Endodermal cell (in vitro differentiated cells): Measurements from ENCODE around the gene UBE2G2. TPM values are rescaled to one million over a fixed set of nuclear protein-coding genes. Genes with fewer than 3 reads are reported as not detected.
A peak's percentile ranks its signal among the peaks of the same experiment; 100 is the strongest.

ENCODE experiments used
- DNase-seq: peaks from one replicate; pipeline ENCODE4 v3.0.0-alpha.2; 2017
- H3K27ac ChIP-seq: 2 replicates; pipeline ENCODE4 v1.5.1; 2013; ENCODE audit warnings: mild to moderate bottlenecking, low read depth, low read length, moderate library complexity
- H3K27me3 ChIP-seq: 2 replicates; pipeline ENCODE4 v1.6.1; 2013; ENCODE audit warnings: mild to moderate bottlenecking, low read length, moderate library complexity; ENCODE audit not compliant: insufficient read depth, control insufficient read depth, poor library complexity, severe bottlenecking
- H3K36me3 ChIP-seq: 2 replicates; pipeline ENCODE4 v1.7.0; 2013; ENCODE audit warnings: mild to moderate bottlenecking, low read length, moderate library complexity; ENCODE audit not compliant: control insufficient read depth, insufficient read depth
- H3K4me1 ChIP-seq: one replicate; pipeline ENCODE4 v1.7.0; 2013; ENCODE audit warnings: low read length; ENCODE audit not compliant: control insufficient read depth, insufficient read depth
- H3K4me3 ChIP-seq: 2 replicates; pipeline ENCODE4 v1.5.1; 2013; ENCODE audit warnings: mild to moderate bottlenecking, low read length, moderate library complexity
- H3K9ac ChIP-seq: 2 replicates; pipeline ENCODE4 v1.6.1; 2013; ENCODE audit warnings: mild to moderate bottlenecking, low read length, moderate library complexity; ENCODE audit not compliant: poor library complexity, severe bottlenecking; ENCODE audit errors: extremely low read depth
- H3K9me3 ChIP-seq: 2 replicates; pipeline ENCODE4 v1.6.1; 2013; ENCODE audit warnings: mild to moderate bottlenecking, low read length, moderate library complexity; ENCODE audit not compliant: control insufficient read depth
- H3K27ac Mint-ChIP-seq: 2 replicates; pipeline ENCODE4 v1.8.0; 2020; ENCODE audit warnings: mixed read lengths
- H3K27me3 Mint-ChIP-seq: 2 replicates; pipeline ENCODE4 v1.8.0; 2021; ENCODE audit warnings: mild to moderate bottlenecking, mixed read lengths; ENCODE audit not compliant: insufficient read depth
- H3K36me3 Mint-ChIP-seq: 2 replicates; pipeline ENCODE4 v1.8.0; 2020; ENCODE audit warnings: low read depth, mixed read lengths
- H3K4me1 Mint-ChIP-seq: 2 replicates; pipeline ENCODE4 v1.8.0; 2020; ENCODE audit warnings: mixed read lengths
- H3K4me3 Mint-ChIP-seq: 2 replicates; pipeline ENCODE4 v1.8.0; 2020; ENCODE audit warnings: mild to moderate bottlenecking, moderate library complexity, mixed read lengths
- H3K9me3 Mint-ChIP-seq: 2 replicates; pipeline ENCODE4 v1.8.0; 2020; ENCODE audit warnings: mild to moderate bottlenecking, mixed read lengths
- CTCF ChIP-seq: fragments of 200-600 bp; sonication (generic); conservative IDR thresholded peaks from 2 replicates; pipeline ENCODE4 v1.5.0; 2021; ENCODE audit warnings: antibody characterized with exemption, mild to moderate bottlenecking
- WGBS, 2 experiments: methylation state at CpG; one replicate each; pipeline versions ENCODE4 v1.1.5 to v1.1.7; 2013; ENCODE audit warnings: missing lambda C conversion rate in 2 of 2, mixed read lengths in 1 of 2; ENCODE audit not compliant: insufficient coverage in 1 of 2, insufficient read length in 1 of 2; 5-methylcytosine and 5-hydroxymethylcytosine counted together
- total RNA-seq, 2 donors: library from RNA; stranded (reverse); fragmentation: NEBNext Ultra II Directional in 1 of 2; extraction: Animal tissue kit (Norgen Biotek cat#: 25700) in 1 of 2; gene quantifications; 2 replicates in 1 of 2; 3 replicates in 1 of 2; pipeline ENCODE4 v1.2.1, GENCODE V29; 2021

UBE2G2 gene
- total RNA-seq, 2 donors from 2014 or later = 84.0 to 84.8 TPM

- H3K9me3 ChIP-seq = no peaks in the 10 kb centered on the region
- Mint-ChIP-seq H3K27ac (no peak overlapping the region), H3K9me3 (no peaks in the 10 kb centered on the region), H3K4me3 (no peak overlapping the region), H3K36me3 (peaks cover 36% of the 10 kb centered on the region), H3K4me1 (peaks cover 11% of the 10 kb centered on the region), H3K27me3 (no peaks in the 10 kb centered on the region)
- H3K4me3 ChIP-seq = no peak overlapping the region
- 92 to 94% methylated on average over 21 to 24 of the region's 24 CpGs for WGBS, 2 experiments
- peaks cover 34% of the 10 kb centered on the region for H3K36me3 ChIP-seq
- no peak for DNase-seq
- H3K27me3 ChIP-seq = no peaks in the 10 kb centered on the region
- H3K27ac ChIP-seq = no peak overlapping the region
- no peak for TF ChIP-seq CTCF
- no peak overlapping the region for H3K9ac ChIP-seq
- H3K4me1 ChIP-seq = no peaks in the 10 kb centered on the region
Observed at GRCh38 chr21:44847261-44848056, 45.8 kb upstream of the UBE2G2 start.

- Mint-ChIP-seq H3K9me3 (no peaks in the 10 kb centered on the region), H3K36me3 (peaks cover 31% of the 10 kb centered on the region), H3K4me3 (peak overlapping the region; percentile 48), H3K27me3 (no peaks in the 10 kb centered on the region), H3K4me1 (peaks cover 11% of the 10 kb centered on the region), H3K27ac (peak overlapping the region; percentile 64)
- Histone ChIP-seq H3K36me3 (peaks cover 27% of the 10 kb centered on the region), H3K9ac (no peak overlapping the region), H3K27ac (no peak overlapping the region), H3K4me1 (no peaks in the 10 kb centered on the region), H3K27me3 (no peaks in the 10 kb centered on the region), H3K4me3 (no peak overlapping the region), H3K9me3 (no peaks in the 10 kb centered on the region)
- 84 to 85% methylated on average over 17 to 27 of the region's 27 CpGs for WGBS, 2 experiments
- no peak for TF ChIP-seq CTCF
- no peak for DNase-seq
Observed at GRCh38 chr21:44846485-44847260, 45.1 kb upstream of the UBE2G2 start.

GRCh38 chr21:44846224-44846484 is 44.5 kb upstream of the UBE2G2 start:
- Mint-ChIP-seq H3K27ac (no peak overlapping the region), H3K4me1 (peaks cover 11% of the 10 kb centered on the region), H3K4me3 (peak overlapping the region; percentile 48), H3K9me3 (no peaks in the 10 kb centered on the region), H3K27me3 (no peaks in the 10 kb centered on the region), H3K36me3 (peaks cover 25% of the 10 kb centered on the region)
- Histone ChIP-seq H3K27me3 (no peaks in the 10 kb centered on the region), H3K4me1 (no peaks in the 10 kb centered on the region), H3K4me3 (no peak overlapping the region), H3K9ac (no peak overlapping the region), H3K27ac (no peak overlapping the region), H3K9me3 (no peaks in the 10 kb centered on the region), H3K36me3 (peaks cover 22% of the 10 kb centered on the region)
- WGBS, 2 experiments = 75 to 80% methylated on average over 1 of the region's 1 CpG
- TF ChIP-seq CTCF = no peak
- DNase-seq = no peak
